NCI-H1105 (cell line): ENCODE measurements around the gene TAPT1.
"Not testable (repeated sequence)": the region's sequence is repeated elsewhere in the genome, so short reads cannot be mapped to it uniquely, and the experiment has no call there.

Experiments
- DNase-seq: peaks from one replicate; lab custom pipeline; 2025; lab: John Stamatoyannopoulos, UW

The TAPT1 gene

GRCh38 chr4:16225863-16226815, at the start of gene TAPT1:
TSS of gene TAPT1 (minus strand) at chr4:16226471. CDS start at chr4:16226457, 14 bp downstream.
- peak; percentile 19 for DNase-seq

GRCh38 chr4:16271411-16271810, 45.1 kb upstream of the TAPT1 start:
- no peak for DNase-seq

DNA sequence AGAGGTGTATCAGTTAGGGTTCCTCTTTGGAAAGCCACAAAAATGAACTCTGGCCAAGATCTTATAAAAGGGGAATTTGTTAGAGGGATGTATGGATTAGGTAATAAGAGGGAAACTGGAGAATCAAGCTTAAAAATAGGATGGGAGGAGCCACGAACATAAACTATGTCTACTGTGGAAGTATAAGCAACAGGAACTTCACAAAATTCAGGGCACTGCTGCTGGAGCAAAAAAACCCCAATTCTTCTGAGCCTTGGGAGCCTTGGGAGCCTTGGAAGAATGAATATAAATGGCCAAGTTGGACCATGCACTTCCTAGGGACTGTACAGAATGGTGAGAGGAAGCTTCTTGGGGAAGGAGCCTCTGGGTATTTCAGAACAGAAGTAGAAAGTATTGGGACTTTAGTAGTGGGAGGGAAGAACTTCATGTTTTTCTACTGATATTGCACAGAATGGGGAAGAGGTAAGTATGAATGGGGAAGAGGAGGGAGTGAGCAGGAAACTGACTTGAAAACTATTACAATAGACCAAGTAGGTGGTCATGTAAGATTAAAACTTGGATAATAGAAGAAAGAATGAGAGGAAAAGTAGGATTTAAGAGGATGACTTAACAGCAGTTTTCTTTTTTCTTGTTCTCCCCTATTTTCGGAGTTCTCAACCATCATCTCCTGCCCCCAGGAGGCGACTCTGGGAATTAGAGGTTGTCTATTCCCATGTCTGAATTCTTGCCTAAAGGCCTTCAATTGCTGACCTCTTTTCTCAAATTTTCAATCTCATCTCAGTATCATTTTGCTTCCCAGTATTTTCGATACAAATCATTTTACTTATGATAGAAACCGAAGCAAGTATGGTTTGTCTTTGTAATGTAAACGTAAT, 44.4 kb upstream of the TAPT1 start:
- DNase-seq = no peak

GRCh38 chr4:16269742-16270453, 43.6 kb upstream of the TAPT1 start:
- DNase-seq = not testable (repeated sequence)

- DNase-seq = no peak
Observed at GRCh38 chr4:16269240-16269639, 43.0 kb upstream of the TAPT1 start.

DNA sequence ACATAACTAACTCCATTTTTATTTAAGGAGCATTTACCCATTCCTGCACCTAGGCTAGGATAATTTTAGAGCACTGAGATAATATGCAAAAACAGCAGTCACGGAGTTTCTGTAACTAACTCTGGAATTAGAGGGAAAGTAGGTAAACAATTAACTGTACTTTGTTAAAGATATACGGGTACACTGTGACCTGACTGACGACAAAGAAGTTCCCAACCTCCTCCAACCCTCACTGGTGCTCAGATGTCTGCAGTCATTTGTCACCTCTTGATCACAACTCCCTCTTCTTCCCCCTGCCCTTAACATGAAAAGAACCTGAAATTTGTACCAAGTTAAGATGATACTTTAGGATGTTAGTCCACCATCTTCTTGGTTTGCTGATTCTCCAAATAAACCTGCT, 42.0 kb upstream of the TAPT1 start:
- no peak for DNase-seq

GRCh38 chr4:16267639-16268038, 41.4 kb upstream of the TAPT1 start:
- no peak for DNase-seq

DNA sequence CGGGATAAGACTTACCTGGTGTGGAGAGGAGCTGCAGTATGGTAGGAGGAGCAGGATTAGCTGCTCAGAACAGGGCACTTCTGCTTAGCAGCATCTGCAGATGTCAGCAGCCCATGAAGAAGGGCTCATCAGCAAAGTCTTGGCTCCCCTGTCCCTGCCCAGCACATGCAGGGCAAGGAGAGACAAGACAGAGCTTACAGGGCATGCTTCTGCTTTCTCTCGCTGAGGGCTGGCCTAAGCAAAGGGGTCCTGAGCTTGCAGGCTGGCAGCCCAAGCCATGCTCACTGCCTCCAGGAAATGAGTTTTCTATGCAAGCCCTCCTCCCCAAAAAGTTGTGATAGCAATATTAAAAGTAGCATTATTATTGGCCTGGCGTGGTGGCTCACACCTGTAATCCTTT, 39.5 kb upstream of the TAPT1 start:
- no peak for DNase-seq

DNA sequence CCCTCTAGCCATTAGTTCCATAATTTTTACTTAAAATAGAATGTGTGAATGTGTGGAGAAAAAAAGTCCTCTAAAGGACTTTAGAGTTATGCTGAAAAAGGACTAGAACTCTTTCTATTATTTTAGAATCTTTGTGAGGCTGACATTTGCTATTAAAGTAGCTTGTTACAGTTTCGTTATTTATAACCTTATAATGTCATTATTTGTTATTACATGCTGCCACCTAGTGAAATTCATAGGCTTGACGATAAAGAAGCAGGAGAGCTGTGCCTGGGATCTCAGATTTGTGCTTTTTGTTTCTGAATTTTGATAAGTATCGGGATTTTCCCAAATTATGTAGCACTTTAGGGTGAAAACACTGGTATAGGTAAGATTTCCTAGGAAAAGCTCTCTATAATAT, 38.5 kb upstream of the TAPT1 start:
- no peak for DNase-seq

- no peak for DNase-seq
Observed at GRCh38 chr4:16263056-16263455, 36.8 kb upstream of the TAPT1 start.

GRCh38 chr4:16262188-16262587, 35.9 kb upstream of the TAPT1 start:
- no peak for DNase-seq

DNA sequence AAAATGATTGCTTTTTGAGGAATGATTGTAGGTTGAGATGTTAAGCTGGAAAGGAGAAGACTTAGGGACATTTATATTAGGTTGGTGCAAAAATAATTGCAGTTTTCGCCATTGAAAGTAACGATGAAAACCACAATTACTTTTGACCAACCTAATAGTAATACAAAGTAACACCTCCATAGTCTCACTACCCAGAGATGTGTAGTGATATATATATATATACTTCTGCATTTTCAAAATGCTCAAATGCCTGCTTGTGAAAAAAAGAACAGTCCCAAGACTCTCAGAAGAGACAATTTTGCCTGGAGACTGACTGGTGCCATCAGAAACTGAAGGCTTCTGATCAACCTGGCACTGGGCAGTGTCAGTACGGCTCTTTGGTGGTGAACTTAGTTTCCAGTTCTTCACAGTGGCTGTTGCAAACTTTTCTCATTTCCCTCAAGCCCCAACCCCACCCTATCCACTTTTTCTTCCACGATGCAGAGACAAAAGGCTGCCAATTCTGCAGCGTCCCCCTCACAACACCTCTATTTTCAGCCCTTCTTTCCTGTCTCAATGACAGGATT, 35.1 kb upstream of the TAPT1 start:
- no peak for DNase-seq

GRCh38 chr4:16259889-16260246, 33.6 kb upstream of the TAPT1 start:
- DNase-seq = no peak

- DNase-seq = no peak
Observed at GRCh38 chr4:16259241-16259888, 33.1 kb upstream of the TAPT1 start.

GRCh38 chr4:16257611-16258010, 31.3 kb upstream of the TAPT1 start:
- no peak for DNase-seq

DNA sequence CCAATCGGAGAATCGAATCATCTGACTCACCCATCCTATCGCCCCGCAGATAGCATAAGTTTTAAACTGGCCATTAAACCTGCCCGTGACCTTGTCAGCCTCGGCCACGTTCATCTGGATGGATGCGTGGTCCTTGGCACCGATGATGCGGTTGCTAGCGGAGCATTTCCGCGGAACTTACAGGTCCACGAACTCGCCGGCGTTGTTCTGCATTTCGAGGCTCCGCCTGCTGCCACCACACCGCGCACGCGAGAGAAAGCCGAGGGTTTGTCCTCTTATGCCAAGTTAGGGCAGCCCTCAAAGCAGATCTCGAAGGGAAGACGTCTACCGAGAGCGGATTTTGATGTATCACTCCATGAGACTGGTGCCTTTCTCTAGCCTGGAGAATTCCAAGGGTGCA, 30.1 kb upstream of the TAPT1 start:
- DNase-seq = no peak

DNA sequence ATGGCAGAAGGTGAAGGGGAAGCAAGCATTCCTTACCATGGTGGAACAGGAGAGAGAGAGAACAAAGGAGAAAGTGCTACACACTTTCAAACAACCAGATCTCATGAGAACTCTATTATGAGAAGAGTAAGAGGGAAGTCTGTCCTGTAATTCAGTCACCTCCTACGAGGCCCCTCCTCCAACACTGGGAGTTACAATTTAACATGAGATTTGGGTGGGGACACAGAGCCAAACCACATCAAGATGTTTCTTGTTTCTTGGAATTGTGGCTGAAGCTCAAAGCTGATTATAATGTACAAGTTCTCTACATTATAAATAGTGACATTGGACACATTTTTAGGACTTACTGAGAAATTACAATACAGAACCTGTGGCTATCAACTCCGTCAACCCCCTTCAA, 29.5 kb upstream of the TAPT1 start:
- DNase-seq = no peak

GRCh38 chr4:16253127-16253960, 27.1 kb upstream of the TAPT1 start:
- no peak for DNase-seq

DNA sequence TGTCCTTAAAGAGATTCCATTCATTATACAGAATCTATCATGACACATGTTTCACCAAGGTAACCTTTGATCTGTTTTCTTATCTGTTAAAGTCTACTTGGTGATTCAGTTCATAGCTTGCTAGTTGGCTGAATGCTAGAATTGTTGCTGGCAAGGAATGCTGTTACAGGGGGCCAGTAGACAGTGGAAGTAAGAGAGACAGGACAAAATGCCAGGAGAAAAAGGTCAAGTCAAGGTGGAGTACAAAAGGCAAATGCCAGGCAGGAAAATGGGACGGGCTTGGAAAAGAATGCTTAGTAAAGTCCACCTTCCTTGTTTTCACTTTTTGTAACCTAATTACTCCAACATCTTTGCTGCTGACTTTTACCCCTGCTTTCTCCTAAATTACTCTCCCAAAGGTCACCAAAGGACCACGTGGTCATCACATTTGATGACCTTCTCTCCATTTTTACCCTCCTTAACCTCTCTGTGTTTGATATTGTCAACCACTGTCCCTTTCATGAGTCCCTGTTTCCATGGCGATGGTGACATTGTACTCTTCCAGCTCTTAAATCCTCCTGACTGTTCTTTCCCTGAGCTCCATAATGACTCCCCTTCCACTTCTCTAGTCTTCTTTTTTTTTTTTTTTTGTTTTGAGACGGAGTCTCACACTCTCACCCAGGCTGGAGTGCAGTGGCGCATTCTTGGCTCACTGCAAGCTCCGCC, 24.5 kb upstream of the TAPT1 start:
- no peak for DNase-seq

DNA sequence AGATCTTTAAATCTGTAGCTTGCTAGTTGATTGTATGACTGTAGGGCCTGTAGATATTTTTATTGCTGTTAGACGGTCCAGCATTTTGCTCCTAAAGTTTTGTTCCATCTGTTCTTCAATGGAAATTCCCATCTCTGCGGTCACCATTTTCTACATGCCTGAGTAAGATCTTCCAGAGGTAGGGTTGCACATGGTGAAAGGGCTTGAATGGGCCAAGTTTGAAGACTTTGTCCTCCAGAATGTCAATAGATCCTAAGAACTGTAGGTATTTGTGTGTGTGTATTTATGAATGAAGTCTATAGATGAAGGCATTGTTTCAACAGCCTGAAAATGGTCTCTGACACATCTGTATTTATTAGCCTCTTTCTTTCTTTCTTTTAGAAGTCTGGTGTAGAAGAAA, 22.3 kb upstream of the TAPT1 start:
- DNase-seq = no peak
